ENCODE measurements around the gene WDR93.

GRCh38 chr15:89743594-89743993, 53.0 kb downstream of the WDR93 start:
- TF ChIP-seq CTCF (IDR thresholded peaks at IDR 0.05) (no peak), POLR2AphosphoS5 (IDR thresholded peaks at IDR 0.05) (no peak), EP300 (IDR thresholded peaks at IDR 0.05) (no peak)

All from suprapubic skin (tissue), 4 donors.